Measurements from ENCODE around the gene PLEKHF1.

Gene PLEKHF1

GRCh38 chr19:29635963-29636362 is 29.3 kb upstream of the PLEKHF1 start:
- no peak for DNase-seq

- no peak for DNase-seq
Observed at GRCh38 chr19:29636553-29637360, 28.5 kb upstream of the PLEKHF1 start.

GRCh38 chr19:29639086-29639485 is 26.2 kb upstream of the PLEKHF1 start:
- DNase-seq: no peak

GRCh38 chr19:29640231-29640630 is 25.0 kb upstream of the PLEKHF1 start:
- no peak for DNase-seq

- DNase-seq: no peak
Observed at GRCh38 chr19:29641597-29641996, 23.7 kb upstream of the PLEKHF1 start.

GRCh38 chr19:29643361-29643935 is 21.8 kb upstream of the PLEKHF1 start:
- no peak for DNase-seq

- no peak for DNase-seq
Observed at GRCh38 chr19:29644210-29644609, 21.1 kb upstream of the PLEKHF1 start.

- no peak for DNase-seq
Observed at GRCh38 chr19:29645491-29645867, 19.8 kb upstream of the PLEKHF1 start.

GRCh38 chr19:29645911-29646310 is 19.4 kb upstream of the PLEKHF1 start:
- no peak for DNase-seq

- DNase-seq: no peak
Observed at GRCh38 chr19:29650772-29651387, 14.4 kb upstream of the PLEKHF1 start.

GRCh38 chr19:29651622-29652394 is 13.5 kb upstream of the PLEKHF1 start:
- DNase-seq: no peak

- no peak for DNase-seq
Observed at GRCh38 chr19:29653398-29653797, 11.9 kb upstream of the PLEKHF1 start.

- no peak for DNase-seq
Observed at GRCh38 chr19:29655648-29656335, 9.5 kb upstream of the PLEKHF1 start.

- DNase-seq: no peak
Observed at GRCh38 chr19:29658221-29658991, 6.9 kb upstream of the PLEKHF1 start.

- no peak for DNase-seq
Observed at GRCh38 chr19:29660835-29661234, 4.4 kb upstream of the PLEKHF1 start.

- DNase-seq: no peak
Observed at GRCh38 chr19:29662278-29662603, 3.0 kb upstream of the PLEKHF1 start.

GRCh38 chr19:29662604-29663404 is 2.5 kb upstream of the PLEKHF1 start:
- no peak for DNase-seq

GRCh38 chr19:29663861-29664752 is 1.2 kb upstream of the PLEKHF1 start:
- DNase-seq: no peak

GRCh38 chr19:29664753-29665214 is 477 bp upstream of the PLEKHF1 start:
- DNase-seq: no peak

All from NCI-H1694 treated with DMSO at 0.1 percent for 48 hours (cell line).